ENCODE measurements around the gene MBNL2. TPM values are rescaled to one million over a fixed set of nuclear protein-coding genes. Genes with fewer than 3 reads are reported as not detected.

Gene MBNL2
- total and polyA plus RNA-seq, 2 of the 4 experiments (the other 2 are of a cell fraction) = 26.9 to 103 TPM

GRCh38 chr13:97300871-97301270, 78.7 kb downstream of the MBNL2 start:
- Histone ChIP-seq H3K9me3 (ENCODE audit: control insufficient read depth, insufficient read depth, low read length) (no peaks in the 10 kb centered on the region), H2AK5ac (ENCODE audit: low read depth, low read length) (no peak overlapping the region), H2BK5ac (ENCODE audit: low read depth, low read length, poor library complexity, severe bottlenecking) (no peak overlapping the region), H3K36me3 (ENCODE audit: control insufficient read depth, insufficient read depth, low read length) (peaks cover 12% of the 10 kb centered on the region), H2BK120ac (ENCODE audit: low read depth, low read length) (no peak overlapping the region), H3K56ac (ENCODE audit: extremely low read depth, insufficient read depth, low read length) (no peak overlapping the region), H3K27me3 (ENCODE audit: control insufficient read depth, insufficient read depth, low read length) (no peaks in the 10 kb centered on the region), H2AFZ (replicated peaks; ENCODE audit: low read length, poor library complexity) (no peak overlapping the region), H2BK15ac (ENCODE audit: low read depth, low read length) (no peak overlapping the region), H3K27ac (ENCODE audit: insufficient read depth, low read length) (no peak overlapping the region), H4K91ac (ENCODE audit: insufficient read depth, low read depth, low read length) (no peak overlapping the region), H3K4me3 (ENCODE audit: insufficient read depth, low read depth, low read length) (no peak overlapping the region), H3K4ac (ENCODE audit: low read depth, low read length) (no peak overlapping the region), H3K18ac (ENCODE audit: low read depth, low read length) (no peak overlapping the region), H2BK20ac (ENCODE audit: low read depth, low read length) (no peak overlapping the region), H3K14ac (replicated peaks; ENCODE audit: low read depth, low read length) (no peak overlapping the region), H3K4me1 (ENCODE audit: control insufficient read depth, insufficient read depth, low read length) (peaks cover 17% of the 10 kb centered on the region), H3K9ac (ENCODE audit: low read depth, low read length) (no peak overlapping the region), H4K5ac (ENCODE audit: low read depth, low read length) (no peak overlapping the region), H3K4me2 (ENCODE audit: low read depth, low read length) (no peak overlapping the region), H3K9me1 (ENCODE audit: insufficient read depth, low read length) (peaks cover 27% of the 10 kb centered on the region), H4K20me1 (ENCODE audit: insufficient read depth, low read length) (peaks cover 39% of the 10 kb centered on the region; the same call in 1 of the 2 replicates), H3K23ac (ENCODE audit: low read depth, low read length) (no peak overlapping the region), H3K79me1 (ENCODE audit: low read depth in 1 of 2, low read length in 2 of 2) (peaks cover 41 to 75% of the 10 kb centered on the region in 2 experiments), H4K8ac (ENCODE audit: low read depth in 2 of 2, low read length in 2 of 2) (no peak overlapping the region), H2AK9ac (replicated peaks; ENCODE audit: low read depth, low read length, poor library complexity) (no peak overlapping the region)
- intact Hi-C loops (cut with micrococcal nuclease) (no loop called here), dilution Hi-C loops (cut with HindIII; ENCODE audit: low sequenced_read_pairs, unreplicated experiment) (no loop called here), in situ Hi-C loops (cut with MboI; ENCODE audit: low sequenced_read_pairs) (no loop called here)
- CTCF ChIA-PET = no interaction called here
- POLR2A ChIA-PET (ENCODE audit: unreplicated experiment) = no interaction called here
- no peak for TF ChIP-seq SMC3 (IDR thresholded peaks at IDR 0.05; ENCODE audit: low read depth, low read length)
- TF ChIP-seq CTCF (conservative IDR thresholded peaks at IDR 0.05; ENCODE audit: low read depth, low read length) = no peak
- TF ChIP-seq RCOR1 (IDR thresholded peaks at IDR 0.05; ENCODE audit: insufficient replicate concordance, low read length) = no peak
- no peak for TF ChIP-seq FOS (IDR thresholded peaks at IDR 0.05; ENCODE audit: low read depth, low read length)
- TF ChIP-seq CHD1 (IDR thresholded peaks at IDR 0.05; ENCODE audit: low read depth, low read length) = no peak
- no peak for TF ChIP-seq CEBPB (IDR thresholded peaks at IDR 0.05; ENCODE audit: low read depth, low read length)
- TF ChIP-seq MAZ (IDR thresholded peaks at IDR 0.05; ENCODE audit: borderline replicate concordance, low read depth, low read length) = no peak
- TF ChIP-seq RFX5 (IDR thresholded peaks at IDR 0.05; ENCODE audit: low read depth, low read length) = no peak
- no peak for TF ChIP-seq ELK1 (IDR thresholded peaks at IDR 0.05; ENCODE audit: borderline replicate concordance, low read depth, low read length)
- TF ChIP-seq MXI1 (IDR thresholded peaks at IDR 0.05; ENCODE audit: borderline replicate concordance, low read depth, low read length) = no peak
- TF ChIP-seq NFE2L2 (IDR thresholded peaks at IDR 0.05; ENCODE audit: low read depth, low read length) = no peak
- DNase-seq (no peak), ATAC-seq (ENCODE audit: low read depth) (no peak)
- BruUV-seq (replicated peaks) = no TSS peak
- WGBS, 2 experiments (ENCODE audit: extremely low coverage in 2 of 2, insufficient read length in 1 of 2) = 100% methylated on average over 1 of the region's 3 CpGs; no CpG with 5 or more reads in 1 of the 2 experiments

All from IMR-90 (cell line).